Measurements from ENCODE around the gene RPH3AL. TPM values are rescaled to one million over a fixed set of nuclear protein-coding genes. Genes with fewer than 3 reads are reported as not detected.

RPH3AL gene
- total and polyA plus RNA-seq, 2 of the 8 experiments (the other 6 are each of a cell fraction or from before 2014, with no cell fraction given): 5.6 to 5.8 TPM

- TF ChIP-seq E2F6 (IDR thresholded peaks at IDR 0.05) (no peak), TEAD4 (IDR thresholded peaks at IDR 0.05; ENCODE audit: low read depth, low read length) (no peak), SRF (IDR thresholded peaks at IDR 0.05; ENCODE audit: low read depth, low read length) (no peak), NRF1 (IDR thresholded peaks at IDR 0.05; ENCODE audit: low read depth, low read length) (no peak), SAP30 (IDR thresholded peaks at IDR 0.05; ENCODE audit: insufficient read depth, insufficient replicate concordance, low read length) (no peak), SIRT6 (IDR thresholded peaks at IDR 0.05; ENCODE audit: low read length) (no peak), SP1 (IDR thresholded peaks at IDR 0.05; ENCODE audit: low read depth, low read length) (no peak), BACH1 (IDR thresholded peaks at IDR 0.05; ENCODE audit: low read length) (no peak), RBBP5 (IDR thresholded peaks at IDR 0.05; ENCODE audit: borderline replicate concordance, low read depth, low read length) (no peak), CBX5 (IDR thresholded peaks at IDR 0.05; ENCODE audit: low read depth, low read length) (no peak)
These were observed 157.6 kb downstream of the RPH3AL start (continued) for GRCh38 chr17:194828-195602.

All from H1 (cell line).